Neural progenitor cell (in vitro differentiated cells): ENCODE measurements around the gene ASB15. TPM values are rescaled to one million over a fixed set of nuclear protein-coding genes. Genes with fewer than 3 reads are reported as not detected.

ENCODE experiments used
- DNase-seq: peaks from one replicate; pipeline ENCODE4 v3.0.0-alpha.2; 2016; ENCODE audit warnings: low spot score
- H2AFZ ChIP-seq: fragments of 200-600 bp; sonication (generic); replicated peaks from 2 replicates; pipeline ENCODE4 v1.6.1; 2016; ENCODE audit warnings: antibody characterized with exemption
- H3F3A ChIP-seq: fragments of 200-600 bp; sonication (generic); 2 replicates; pipeline ENCODE4 v1.6.1; 2016; ENCODE audit warnings: antibody characterized with exemption, low read depth
- H3K27ac ChIP-seq: fragments of 200-600 bp; sonication (generic); 2 replicates; pipeline ENCODE4 v1.5.1; 2016; ENCODE audit warnings: mild to moderate bottlenecking
- H3K27me3 ChIP-seq: fragments of 200-600 bp; sonication (generic); 2 replicates; pipeline ENCODE4 v1.6.1; 2016; ENCODE audit warnings: mild to moderate bottlenecking, moderate library complexity
- H3K36me3 ChIP-seq: fragments of 200-600 bp; sonication (generic); 2 replicates; pipeline ENCODE4 v1.5.1; 2016
- H3K4me1 ChIP-seq: fragments of 200-600 bp; sonication (generic); 2 replicates; pipeline ENCODE4 v1.6.1; 2016; ENCODE audit warnings: mixed run types
- H3K4me2 ChIP-seq: fragments of 200-600 bp; sonication (generic); 2 replicates; pipeline ENCODE4 v1.6.1; 2016
- H3K4me3 ChIP-seq: fragments of 200-600 bp; sonication (generic); 2 replicates; pipeline ENCODE4 v1.5.1; 2016
- H3K79me2 ChIP-seq: fragments of 200-600 bp; sonication (generic); 2 replicates; pipeline ENCODE4 v1.6.1; 2016; ENCODE audit warnings: low read depth
- H3K9ac ChIP-seq: fragments of 200-600 bp; sonication (generic); 2 replicates; pipeline ENCODE4 v1.6.1; 2016
- H3K9me3 ChIP-seq: fragments of 200-600 bp; sonication (generic); 2 replicates; pipeline ENCODE4 v1.5.1; 2016; ENCODE audit warnings: low read depth
- H4K20me1 ChIP-seq: fragments of 200-600 bp; sonication (generic); 2 replicates; pipeline ENCODE4 v1.6.1; 2016; ENCODE audit warnings: low read depth
- H3K27ac Mint-ChIP-seq: 3 replicates; pipeline ENCODE4 v1.8.0; 2021; ENCODE audit warnings: mixed read lengths
- H3K27me3 Mint-ChIP-seq: 2 replicates; pipeline ENCODE4 v1.8.0; 2022; ENCODE audit warnings: low read depth, mild to moderate bottlenecking, inconsistent platforms, moderate library complexity, mixed read lengths; ENCODE audit not compliant: insufficient read depth
- H3K36me3 Mint-ChIP-seq: 3 replicates; pipeline ENCODE4 v1.8.0; 2021; ENCODE audit warnings: mixed read lengths
- H3K4me1 Mint-ChIP-seq: 3 replicates; pipeline ENCODE4 v1.8.0; 2021; ENCODE audit warnings: mixed read lengths
- H3K4me3 Mint-ChIP-seq: 3 replicates; pipeline ENCODE4 v1.8.0; 2021; ENCODE audit warnings: mild to moderate bottlenecking, moderate library complexity, mixed read lengths
- H3K9me3 Mint-ChIP-seq: 3 replicates; pipeline ENCODE4 v1.8.0; 2020; ENCODE audit warnings: mixed read lengths
- EZH2 ChIP-seq: fragments of 200-600 bp; sonication (generic); IDR thresholded peaks from 2 replicates; pipeline ENCODE4 v1.6.1; 2017; ENCODE audit warnings: antibody characterized with exemption, mild to moderate bottlenecking, moderate library complexity
- EZH2phosphoT487 ChIP-seq: fragments of 200-600 bp; sonication (generic); IDR thresholded peaks from 2 replicates; pipeline ENCODE4 v1.6.1; 2017; ENCODE audit warnings: antibody characterized with exemption
- total RNA-seq: library from RNA; depleted of rRNA; stranded (reverse); fragments of >200 nt; gene quantifications from 2 replicates; pipeline ENCODE4 v1.2.3, GENCODE V29; 2015; ENCODE audit warnings: low replicate concordance
- TF ChIP-seq, protein P1 (sequence below): fragments of 200-600 bp; sonication (generic); IDR thresholded peaks from 2 replicates; pipeline ENCODE4 v1.5.1; 2017; ENCODE audit warnings: antibody characterized with exemption, mild to moderate bottlenecking

The ASB15 gene
- total RNA-seq, 1 donor from 2014 or later, result not detected

DNA sequence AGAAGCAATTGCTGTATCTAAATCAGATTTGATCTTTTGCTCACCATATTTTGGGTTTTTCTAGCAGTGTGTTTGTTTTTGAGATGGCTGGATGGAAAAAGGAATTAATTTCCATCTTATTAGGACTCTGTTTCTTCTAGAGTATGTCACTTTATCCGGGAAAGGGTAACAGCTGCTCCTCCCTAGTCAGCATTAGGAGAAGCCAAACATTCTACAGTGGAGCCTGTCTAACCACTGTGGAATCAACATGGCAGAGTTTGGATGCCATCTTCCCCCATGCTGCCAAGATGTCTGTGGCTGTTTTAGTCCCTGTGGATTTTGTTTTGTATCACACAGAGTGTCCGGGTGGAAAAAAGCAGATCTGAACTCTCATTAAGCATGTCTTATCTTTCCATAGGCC, 38.0 kb downstream of the ASB15 start:
- Histone ChIP-seq H3F3A (peaks cover 15% of the 10 kb centered on the region), H3K4me2 (no peak overlapping the region), H3K36me3 (no peaks in the 10 kb centered on the region), H3K4me1 (peaks cover 21% of the 10 kb centered on the region), H3K4me3 (no peak overlapping the region), H3K9me3 (no peaks in the 10 kb centered on the region), H4K20me1 (no peaks in the 10 kb centered on the region), H3K79me2 (no peaks in the 10 kb centered on the region), H3K27me3 (peaks cover 5% of the 10 kb centered on the region), H2AFZ (no peak overlapping the region), H3K27ac (no peak overlapping the region), H3K9ac (no peak overlapping the region)
- H3K27me3 Mint-ChIP-seq, result no peaks in the 10 kb centered on the region
- H3K4me1 Mint-ChIP-seq, result peaks cover 23% of the 10 kb centered on the region
- H3K27ac Mint-ChIP-seq, result no peak overlapping the region
- TF ChIP-seq EZH2 (no peak), EZH2phosphoT487 (no peak)
- TF ChIP-seq, protein P1, sequence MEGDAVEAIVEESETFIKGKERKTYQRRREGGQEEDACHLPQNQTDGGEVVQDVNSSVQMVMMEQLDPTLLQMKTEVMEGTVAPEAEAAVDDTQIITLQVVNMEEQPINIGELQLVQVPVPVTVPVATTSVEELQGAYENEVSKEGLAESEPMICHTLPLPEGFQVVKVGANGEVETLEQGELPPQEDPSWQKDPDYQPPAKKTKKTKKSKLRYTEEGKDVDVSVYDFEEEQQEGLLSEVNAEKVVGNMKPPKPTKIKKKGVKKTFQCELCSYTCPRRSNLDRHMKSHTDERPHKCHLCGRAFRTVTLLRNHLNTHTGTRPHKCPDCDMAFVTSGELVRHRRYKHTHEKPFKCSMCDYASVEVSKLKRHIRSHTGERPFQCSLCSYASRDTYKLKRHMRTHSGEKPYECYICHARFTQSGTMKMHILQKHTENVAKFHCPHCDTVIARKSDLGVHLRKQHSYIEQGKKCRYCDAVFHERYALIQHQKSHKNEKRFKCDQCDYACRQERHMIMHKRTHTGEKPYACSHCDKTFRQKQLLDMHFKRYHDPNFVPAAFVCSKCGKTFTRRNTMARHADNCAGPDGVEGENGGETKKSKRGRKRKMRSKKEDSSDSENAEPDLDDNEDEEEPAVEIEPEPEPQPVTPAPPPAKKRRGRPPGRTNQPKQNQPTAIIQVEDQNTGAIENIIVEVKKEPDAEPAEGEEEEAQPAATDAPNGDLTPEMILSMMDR, result no peak
- no peaks in the 10 kb centered on the region for H3K36me3 Mint-ChIP-seq
- no peak for DNase-seq
- H3K4me3 Mint-ChIP-seq, result no peak overlapping the region
- no peaks in the 10 kb centered on the region for H3K9me3 Mint-ChIP-seq

DNA sequence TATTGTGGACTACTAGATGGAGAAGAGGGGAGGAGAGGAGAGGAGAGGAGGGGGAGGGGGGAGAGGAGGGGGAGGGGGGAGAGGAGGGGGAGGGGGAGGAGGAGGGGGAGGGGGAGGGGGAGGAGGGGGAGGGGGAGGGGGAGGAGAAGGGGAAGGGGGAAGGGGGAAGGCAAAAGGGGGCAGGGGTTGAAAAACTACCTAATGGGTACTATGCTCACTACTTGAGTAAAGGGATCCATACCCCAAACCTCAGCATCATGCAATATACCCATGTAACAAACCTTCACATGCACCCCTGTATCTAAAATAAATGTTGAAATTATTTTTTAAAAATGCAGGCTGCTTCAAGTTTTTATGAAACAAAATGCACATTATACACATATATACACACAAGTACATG, 39.0 kb downstream of the ASB15 start:
- Histone ChIP-seq H3K27me3 (peaks cover 5% of the 10 kb centered on the region), H3K9me3 (no peaks in the 10 kb centered on the region), H3K4me3 (no peak overlapping the region), H3K9ac (no peak overlapping the region), H3K27ac (no peak overlapping the region), H4K20me1 (no peaks in the 10 kb centered on the region), H3K4me2 (no peak overlapping the region), H3K79me2 (no peaks in the 10 kb centered on the region), H3F3A (peaks cover 20% of the 10 kb centered on the region), H3K4me1 (peaks cover 30% of the 10 kb centered on the region), H3K36me3 (no peaks in the 10 kb centered on the region), H2AFZ (no peak overlapping the region)
- Mint-ChIP-seq H3K36me3 (no peaks in the 10 kb centered on the region), H3K4me3 (no peak overlapping the region), H3K27ac (no peak overlapping the region), H3K27me3 (no peaks in the 10 kb centered on the region), H3K4me1 (peaks cover 29% of the 10 kb centered on the region), H3K9me3 (no peaks in the 10 kb centered on the region)
- DNase-seq, result no peak
- TF ChIP-seq, protein P1, result no peak
- TF ChIP-seq EZH2phosphoT487, result no peak
- TF ChIP-seq EZH2, result no peak

DNA sequence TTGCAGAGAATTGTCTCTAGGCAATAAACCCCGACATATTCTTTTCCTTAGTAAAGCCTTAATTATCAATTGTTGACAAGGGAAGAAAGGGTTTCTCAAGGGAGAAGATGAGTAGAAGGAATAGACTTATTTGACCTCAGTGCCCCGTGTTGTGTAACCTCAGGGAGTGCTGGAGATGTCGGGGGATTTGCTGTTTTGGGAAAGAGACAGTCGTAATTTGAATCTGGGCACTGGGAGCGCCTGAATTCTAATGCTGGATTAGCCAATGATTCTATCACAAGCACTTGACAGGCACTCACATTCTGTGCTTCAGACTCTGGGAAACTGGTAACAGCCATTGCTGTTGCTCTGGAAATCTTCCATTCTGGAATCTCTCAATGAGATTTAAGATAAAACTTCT, 40.3 kb downstream of the ASB15 start:
- no peak overlapping the region for H3K27ac ChIP-seq
- no peaks in the 10 kb centered on the region for H4K20me1 ChIP-seq
- no peak overlapping the region for H3K4me3 ChIP-seq
- no peaks in the 10 kb centered on the region for H3K36me3 ChIP-seq
- peaks cover 5% of the 10 kb centered on the region for H3K27me3 ChIP-seq
- H3F3A ChIP-seq, result peaks cover 25% of the 10 kb centered on the region
- peaks cover 35% of the 10 kb centered on the region for H3K4me1 ChIP-seq
- H3K79me2 ChIP-seq, result no peaks in the 10 kb centered on the region
- peaks cover 35% of the 10 kb centered on the region for H3K4me1 Mint-ChIP-seq
- DNase-seq, result peak; percentile 10
- no peaks in the 10 kb centered on the region for H3K9me3 ChIP-seq
- H3K9ac ChIP-seq, result no peak overlapping the region
- no peak overlapping the region for H3K4me3 Mint-ChIP-seq
- H3K36me3 Mint-ChIP-seq, result no peaks in the 10 kb centered on the region
- H3K4me2 ChIP-seq, result no peak overlapping the region
- no peaks in the 10 kb centered on the region for H3K9me3 Mint-ChIP-seq
- no peak overlapping the region for H3K27ac Mint-ChIP-seq
- no peak overlapping the region for H2AFZ ChIP-seq
- no peak for TF ChIP-seq EZH2
- no peak for TF ChIP-seq EZH2phosphoT487
- TF ChIP-seq, protein P1, result no peak
- H3K27me3 Mint-ChIP-seq, result peaks cover 3% of the 10 kb centered on the region
